Spleen (tissue), 11 donors: Measurements from ENCODE around the gene NCK2. TPM values are rescaled to one million over a fixed set of nuclear protein-coding genes. Genes with fewer than 3 reads are reported as not detected.

Experiments used
- DNase-seq: peaks from one replicate; pipeline ENCODE4 v3.0.0-alpha.2; 2020
- H3K27ac ChIP-seq, 8 donors: fragments of 200-600 bp; sonication (generic) in 7 of 8; 1 replicate in 4 of 8; 2 replicates in 4 of 8; pipeline versions ENCODE4 v1.5.0 to v1.8.0; 2016 to 2021; ENCODE audit warnings: inconsistent platforms in 4 of 8, mild to moderate bottlenecking in 4 of 8, moderate library complexity in 1 of 8
- H3K27me3 ChIP-seq, 7 donors: fragments of 200-600 bp; sonication (generic) in 6 of 7; replicated peaks in 1 of 7; 1 replicate in 4 of 7; 2 replicates in 3 of 7; pipeline versions ENCODE4 v1.5.0 to v1.8.0; 2016 to 2021; ENCODE audit warnings: inconsistent platforms in 3 of 7, mild to moderate bottlenecking in 1 of 7
- H3K36me3 ChIP-seq, 6 donors: fragments of 200-600 bp; sonication (generic) in 5 of 6; 1 replicate in 4 of 6; 2 replicates in 2 of 6; pipeline versions ENCODE4 v1.5.0 to v1.8.0; 2016 to 2021; ENCODE audit warnings: inconsistent platforms in 2 of 6
- H3K4me1 ChIP-seq, 6 donors: fragments of 200-600 bp; sonication (generic) in 5 of 6; 1 replicate in 3 of 6; 2 replicates in 3 of 6; pipeline versions ENCODE4 v1.5.0 to v1.8.0; 2016 to 2021; ENCODE audit warnings: inconsistent platforms in 3 of 6
- H3K4me3 ChIP-seq, 8 donors: fragments of 200-600 bp; sonication (generic) in 7 of 8; 1 replicate in 4 of 8; 2 replicates in 4 of 8; pipeline versions ENCODE4 v1.5.0 to v1.8.0; 2016 to 2021; ENCODE audit warnings: inconsistent platforms in 4 of 8, mild to moderate bottlenecking in 4 of 8, moderate library complexity in 2 of 8
- H3K9me3 ChIP-seq, 8 donors: fragments of 200-600 bp; sonication (generic) in 7 of 8; 1 replicate in 4 of 8; 2 replicates in 4 of 8; pipeline versions ENCODE4 v1.5.0 to v1.8.0; 2016 to 2021; ENCODE audit warnings: inconsistent platforms in 4 of 8
- CTCF ChIP-seq, 11 experiments: fragments of 200-600 bp in 7 of 11; fragments of 450-650 bp in 4 of 11; sonication (generic) in 4 of 11; IDR thresholded peaks in 8 of 11; conservative IDR thresholded peaks in 3 of 11; 1 replicate in 7 of 11; 2 replicates in 4 of 11; pipeline versions ENCODE4 v1.4.0 to v1.8.0; 2016 to 2021; ENCODE audit warnings: antibody characterized with exemption in 11 of 11, inconsistent platforms in 4 of 11, mild to moderate bottlenecking in 1 of 11
- POLR2A ChIP-seq, 3 donors: fragments of 450-650 bp; IDR thresholded peaks; one replicate each; pipeline ENCODE4 v1.5.1; 2017; ENCODE audit warnings: antibody characterized with exemption in 3 of 3, mild to moderate bottlenecking in 1 of 3
- POLR2AphosphoS5 ChIP-seq, 3 donors: sonication (generic); formaldehyde crosslinking; IDR thresholded peaks; one replicate each; pipeline ENCODE4 v1.5.1; 2017; ENCODE audit warnings: antibody characterized with exemption in 3 of 3
- WGBS, 5 donors: extraction: QIAGEN DNeasy Blood & Tissue Kit in 3 of 5; methylation state at CpG; one replicate each; pipeline versions ENCODE4 v1.1.5 to v1.1.7; 2013 to 2018; 5-methylcytosine and 5-hydroxymethylcytosine counted together
- intact Hi-C: fragments of 100-400 bp; cut with DNase I; formaldehyde crosslinking; loops from one replicate; pipeline ENCODE4 v1.15.0; 2023; ENCODE audit warnings: low total_unique reads
- polyA plus RNA-seq, 3 donors: library from polyadenylated mRNA; stranded (reverse); fragments of 200-250 nt; gene quantifications; one replicate each; pipeline ENCODE4 v1.2.1, GENCODE V29; 2013
- total RNA-seq, 7 donors: library from RNA; depleted of rRNA in 3 of 7; stranded (reverse); fragments of >200 nt in 3 of 7; fragmentation: NEBNext Ultra II Directional in 4 of 7; extraction: Animal tissue kit (Norgen Biotek cat#: 25700) in 4 of 7; gene quantifications; one replicate each; pipeline versions ENCODE4 v1.1.0 to v1.2.1, GENCODE V29; 2016 to 2021
- donor health status: healthy with polysubstance abuse.
- donor health status: DM: no; HTN: no; CAD: no; lungs with moderate emphysema.
- donor health status: DM: no; HTN: no; CAD: no.
- donor health status: Bipolar disorder and iron deficiency.
- donor health status: healthy.
- donor health status: DM: no; HTN: no; CAD: no.
- donor health status: DM: yes; HTN: yes; CAD: no.

The NCK2 gene
- total and polyA plus RNA-seq, 10 donors: 21.5 to 106 (median 62.6) TPM

GRCh38 chr2:105741174-105741573 lies 3.5 kb upstream of the NCK2 start:
- WGBS, 5 donors: 75 to 94% (median 90%) methylated on average over 3 of the region's 3 CpGs
- TF ChIP-seq CTCF (IDR thresholded peaks at IDR 0.05 in 8 of 11, conservative IDR thresholded peaks at IDR 0.05 in 3 of 11) (no peak), POLR2AphosphoS5 (IDR thresholded peaks at IDR 0.05) (no peak), POLR2A (IDR thresholded peaks at IDR 0.05) (no peak)
- intact Hi-C loops: no loop called here
- H3K36me3 ChIP-seq: no peaks in the 10 kb centered on the region
- H3K4me1 ChIP-seq: peaks cover 15 to 69% (median 40%) of the 10 kb centered on the region in 6 donors
- no peaks in the 10 kb centered on the region for H3K27me3 ChIP-seq
- DNase-seq: no peak
- no peak overlapping the region for H3K4me3 ChIP-seq
- H3K9me3 ChIP-seq: no peaks in the 10 kb centered on the region
- peak overlapping the region in 6 of 8 donors; percentile 8 to 97 (median 71) for H3K27ac ChIP-seq

- Histone ChIP-seq H3K4me3 (no peak overlapping the region), H3K27ac (peak overlapping the region in 4 of 8 donors; percentile 4 to 97 (median 58)), H3K9me3 (no peaks in the 10 kb centered on the region), H3K27me3 (no peaks in the 10 kb centered on the region), H3K36me3 (no peaks in the 10 kb centered on the region), H3K4me1 (peaks cover 18 to 73% (median 44%) of the 10 kb centered on the region in 6 donors)
- no peak for DNase-seq
- intact Hi-C loops: no loop called here
- 95 to 99% (median 97%) methylated on average over 4 of the region's 4 CpGs for WGBS, 5 donors
- TF ChIP-seq POLR2AphosphoS5 (IDR thresholded peaks at IDR 0.05) (no peak), CTCF (IDR thresholded peaks at IDR 0.05 in 8 of 11, conservative IDR thresholded peaks at IDR 0.05 in 3 of 11) (no peak), POLR2A (IDR thresholded peaks at IDR 0.05) (no peak)
Measured at GRCh38 chr2:105741617-105742016, 3.1 kb upstream of the NCK2 start.

GRCh38 chr2:105744091-105744908 lies 412 bp upstream of the NCK2 start:
- H3K4me1 ChIP-seq: peaks cover 40 to 80% (median 63%) of the 10 kb centered on the region in 6 donors
- WGBS, 5 donors: 3 to 8% (median 5%) methylated on average over 23 to 75 of the region's 75 CpGs
- intact Hi-C loops: no loop called here
- TF ChIP-seq POLR2AphosphoS5 (IDR thresholded peaks at IDR 0.05) (peak; percentile 40 to 59 (median 42)), CTCF (IDR thresholded peaks at IDR 0.05 in 8 of 11, conservative IDR thresholded peaks at IDR 0.05 in 3 of 11) (no peak)
- DNase-seq: peak; percentile 94
- no peaks in the 10 kb centered on the region for H3K9me3 ChIP-seq
- no peaks in the 10 kb centered on the region for H3K36me3 ChIP-seq
- peak overlapping the region; percentile 80 to 97 (median 90) for H3K27ac ChIP-seq
- H3K4me3 ChIP-seq: peak overlapping the region; percentile 56 to 90 (median 63)
- H3K27me3 ChIP-seq: no peaks in the 10 kb centered on the region
